Heart right ventricle (tissue), 16 donors: ENCODE measurements around the gene HIPK4. TPM values are rescaled to one million over a fixed set of nuclear protein-coding genes. Genes with fewer than 3 reads are reported as not detected.

Experiments
- ATAC-seq, 8 donors: fragments of 200-7000 bp; cut with Tn5 transposase; one replicate each; pipeline ENCODE4 v1.9.1; 2020; ENCODE audit warnings: mild to moderate bottlenecking in 8 of 8, moderate library complexity in 8 of 8, moderate number of reproducible peaks in 1 of 8
- DNase-seq, 2 donors: peaks; one replicate each; pipeline ENCODE4 v3.0.0-alpha.2; 2020
- H3K27ac ChIP-seq, 10 donors: fragments of 200-600 bp; sonication (generic) in 2 of 10; one replicate each; pipeline versions ENCODE4 v1.5.0 to v1.8.0; 2020 to 2022; ENCODE audit warnings: mild to moderate bottlenecking in 3 of 10
- H3K27me3 ChIP-seq, 7 donors: fragments of 200-600 bp; one replicate each; pipeline ENCODE4 v1.8.0; 2021 to 2022; ENCODE audit warnings: mild to moderate bottlenecking in 2 of 7
- H3K36me3 ChIP-seq, 9 donors: fragments of 200-600 bp; sonication (generic) in 1 of 9; one replicate each; pipeline versions ENCODE4 v1.5.0 to v1.8.0; 2020 to 2022; ENCODE audit warnings: mild to moderate bottlenecking in 2 of 9
- H3K4me1 ChIP-seq, 9 donors: fragments of 200-600 bp; sonication (generic) in 1 of 9; one replicate each; pipeline versions ENCODE4 v1.5.0 to v1.8.0; 2020 to 2022; ENCODE audit warnings: mild to moderate bottlenecking in 4 of 9
- H3K4me3 ChIP-seq, 10 donors: fragments of 200-600 bp; sonication (generic) in 2 of 10; one replicate each; pipeline versions ENCODE4 v1.5.0 to v1.8.0; 2020 to 2022; ENCODE audit warnings: mild to moderate bottlenecking in 7 of 10, moderate library complexity in 2 of 10
- H3K9me3 ChIP-seq, 11 donors: fragments of 200-600 bp in 10 of 11; sonication (generic) in 2 of 11; one replicate each; pipeline versions ENCODE4 v1.5.0 to v1.8.0; 2013 to 2022; ENCODE audit warnings: mild to moderate bottlenecking in 2 of 11, control low read depth in 1 of 11, moderate library complexity in 1 of 11
- CTCF ChIP-seq, 9 donors: fragments of 200-600 bp; sonication (generic) in 2 of 9; IDR thresholded peaks; one replicate each; pipeline versions ENCODE4 v1.5.0 to v1.8.0; 2021 to 2022; ENCODE audit warnings: antibody characterized with exemption in 9 of 9, mild to moderate bottlenecking in 5 of 9, moderate library complexity in 1 of 9
- WGBS, 2 donors: extraction: QIAGEN DNeasy Blood & Tissue Kit; methylation state at CpG; one replicate each; pipeline ENCODE4 v1.1.7; 2013; ENCODE audit warnings: inconsistent platforms in 1 of 2; 5-methylcytosine and 5-hydroxymethylcytosine counted together
- intact Hi-C, 10 donors: fragments of 100-400 bp; cut with DNase I; formaldehyde crosslinking; loops; one replicate each; pipeline versions ENCODE4 v1.11.1 to v1.14.2; 2022
- polyA plus RNA-seq, 2 donors: library from polyadenylated mRNA; stranded (reverse); fragments of 200-250 nt; gene quantifications; one replicate each; pipeline ENCODE4 v1.2.3, GENCODE V29; 2013
- total RNA-seq, 10 donors: library from RNA; stranded (reverse); fragmentation: NEBNext Ultra II Directional in 3 of 10; extraction: Animal tissue kit (Norgen Biotek cat#: 25700) in 3 of 10; gene quantifications; one replicate each; pipeline versions ENCODE4 v1.2.1 to v1.2.4, GENCODE V29; 2021 to 2023
- donor health status: Arrhythmogenic right ventricular cardiomyopathy.
- donor health status: ischemic (EF 13 %, LVEDD 7.1; RV severe dilation, severe dysfunction).
- donor health status: healthy with polysubstance abuse.
- donor health status: DM: no; HTN: yes; CAD: no.
- donor health status: DM: no; HTN: no; CAD: no.
- donor health status: ischemic (EF 25% LVEDD 6.9; RV normal size, moderate dysfunction).
- donor health status: ischemic (EF 25% LVEDD 5.7; RV mildly dilated, moderate dysfunction).
- donor health status: healthy.
- donor health status: DM: yes; HTN: yes; CAD: no.
- donor health status: Ischemic cardiomyopathy.
- donor health status: ischemic (EF 35%, LVEDD 5.7; RV mildly dilated, moderate dysfunction).
- donor health status: nonischemic (EF 11% LVEDD 7.7; RV severe dilation, severe dysfunction).
- donor health status: DM: yes; HTN: yes; CAD: no.
- donor health status: PGD.
- donor health status: ischemic (EF 29% LVEDD 5.4; RV normal size, mild dysfunction).
- donor health status: nonischemic (EF 23%, LVEDD 6.1; RV moderate dilation, normal function).

The HIPK4 gene
- total and polyA plus RNA-seq, 12 donors: 0.09 to 0.15 (median 0.10) TPM; not detected in 9

- no peaks in the 10 kb centered on the region for H3K9me3 ChIP-seq
- no peak for DNase-seq
- TF ChIP-seq CTCF (IDR thresholded peaks at IDR 0.05): no peak
- H3K27ac ChIP-seq: peak overlapping the region; percentile 95 to 100 (median 99)
- no peak for ATAC-seq
- peaks cover 0 to 21% (median 12%) of the 10 kb centered on the region in 9 donors for H3K36me3 ChIP-seq
- peaks cover 9 to 63% (median 54%) of the 10 kb centered on the region in 9 donors for H3K4me1 ChIP-seq
- H3K27me3 ChIP-seq: no peaks in the 10 kb centered on the region
- intact Hi-C loops: loop anchor here in 5 of 10 donors (1.0 to 10.0 kb wide), 7 partner anchors 21 to 180 kb away; partner anchors contain the start of genes C19orf47 (in 2 of the 5), PLD3 (in 2 of the 5), BLVRB (in 1 of the 5) and LTBP4 (in 1 of the 5)
- WGBS, 2 donors: 73 to 80% methylated on average over 16 of the region's 16 CpGs
- H3K4me3 ChIP-seq: peak overlapping the region in 5 of 10 donors; percentile 59 to 80 (median 65)
Observed at GRCh38 chr19:40421993-40422747, 32.2 kb upstream of the HIPK4 start.

GRCh38 chr19:40420766-40421765, 31.1 kb upstream of the HIPK4 start:
- DNase-seq: peak; percentile 95 to 96
- intact Hi-C loops: loop anchor here in 5 of 10 donors (1.0 to 10.0 kb wide), 7 partner anchors 22 to 181 kb away; partner anchors contain the start of genes C19orf47 (in 2 of the 5), PLD3 (in 2 of the 5), BLVRB (in 1 of the 5) and LTBP4 (in 1 of the 5)
- WGBS, 2 donors: 2% methylated on average over 55 to 56 of the region's 56 CpGs
- Histone ChIP-seq H3K27ac (peak overlapping the region; percentile 95 to 100 (median 99)), H3K36me3 (peaks cover 0 to 21% (median 12%) of the 10 kb centered on the region in 9 donors), H3K4me3 (peak overlapping the region; percentile 15 to 80 (median 63)), H3K27me3 (no peaks in the 10 kb centered on the region), H3K9me3 (no peaks in the 10 kb centered on the region), H3K4me1 (peaks cover 9 to 69% (median 49%) of the 10 kb centered on the region in 9 donors)
- TF ChIP-seq CTCF (IDR thresholded peaks at IDR 0.05): peak; percentile 86 to 98 (median 93)
- ATAC-seq: peak; percentile 83 to 90 (median 88)

GRCh38 chr19:40420451-40420765, 30.4 kb upstream of the HIPK4 start:
- Histone ChIP-seq H3K27ac (peak overlapping the region; percentile 95 to 100 (median 99)), H3K4me3 (peak overlapping the region; percentile 15 to 80 (median 63)), H3K36me3 (peaks cover 0 to 21% (median 12%) of the 10 kb centered on the region in 9 donors), H3K27me3 (no peaks in the 10 kb centered on the region), H3K4me1 (peaks cover 9 to 70% (median 49%) of the 10 kb centered on the region in 9 donors), H3K9me3 (no peaks in the 10 kb centered on the region)
- WGBS, 2 donors: 59 to 64% methylated on average over 14 of the region's 14 CpGs
- no peak for TF ChIP-seq CTCF (IDR thresholded peaks at IDR 0.05)
- DNase-seq (no peak), ATAC-seq (no peak)
- intact Hi-C loops: loop anchor here in 3 of 10 donors (2.0 to 10.0 kb wide), 4 partner anchors 73 to 182 kb away; partner anchors contain the start of genes C19orf47 (in 2 of the 3), PLD3 (in 2 of the 3) and LTBP4 (in 1 of the 3)
